ENCODE data around the gene KAT8.

Gene KAT8

DNA sequence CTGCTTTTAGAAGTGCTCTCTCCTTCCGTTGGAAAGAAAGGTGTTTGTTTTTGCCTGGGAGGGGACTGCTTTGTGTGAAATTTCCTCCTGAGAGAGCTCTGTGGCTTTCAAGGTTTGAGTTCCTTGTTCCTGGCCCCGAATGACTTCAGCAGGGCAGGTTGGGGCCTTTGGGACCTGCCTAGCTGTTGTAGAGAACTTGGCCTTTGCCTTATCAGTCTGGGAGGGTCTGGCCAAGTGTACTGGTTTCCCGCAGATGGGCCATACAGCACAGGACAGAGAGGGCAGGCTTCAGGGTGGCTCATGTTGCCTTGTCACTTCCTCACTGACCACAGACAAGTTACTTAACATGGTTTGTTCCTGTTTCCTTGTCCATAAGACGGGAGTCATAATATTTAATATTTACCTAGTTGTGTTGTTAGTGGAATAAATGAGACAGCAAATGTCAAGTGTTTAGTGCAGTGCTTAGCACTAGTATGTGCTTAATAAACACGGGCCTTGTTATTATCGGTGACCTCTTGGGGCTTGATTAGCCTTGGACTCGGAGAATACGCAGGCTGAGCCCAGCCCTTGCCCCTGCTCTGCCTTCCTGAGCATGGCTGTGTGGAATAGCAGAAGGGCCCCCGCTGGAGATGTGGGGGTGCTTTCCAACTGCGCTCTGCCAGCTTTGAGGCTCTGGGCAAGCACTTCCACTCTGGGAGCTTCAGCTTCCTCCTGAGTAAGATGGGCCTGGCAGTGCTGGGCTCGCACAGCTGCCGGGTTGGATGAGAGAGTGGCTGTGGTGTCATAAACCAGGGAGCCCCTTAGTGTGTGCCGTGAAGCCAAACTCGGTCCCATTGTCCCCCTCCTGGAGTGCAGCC is 11.5 kb downstream of the KAT8 start:
- no peak for ATAC-seq (ENCODE audit: low read depth)
- no peak overlapping the region for H3K27ac Mint-ChIP-seq
- no peak for DNase-seq (ENCODE audit: low spot score in 2 of 2)

GRCh38 chr16:31129568-31130335 is 12.3 kb downstream of the KAT8 start:
- H3K4me1 Mint-ChIP-seq, result no peaks in the 10 kb centered on the region
- no peaks in the 10 kb centered on the region for H3K9me3 Mint-ChIP-seq
- DNase-seq (ENCODE audit: low spot score in 2 of 2) (no peak), ATAC-seq (ENCODE audit: low read depth) (no peak)
- no peak overlapping the region for H3K27ac Mint-ChIP-seq
- H3K4me3 Mint-ChIP-seq, result no peak overlapping the region
- no peaks in the 10 kb centered on the region for H3K27me3 Mint-ChIP-seq
- peaks cover 15% of the 10 kb centered on the region for H3K36me3 Mint-ChIP-seq

More for the DNA sequence above, 11.5 kb downstream of the KAT8 start:
- Mint-ChIP-seq H3K27me3 (no peaks in the 10 kb centered on the region), H3K4me1 (no peaks in the 10 kb centered on the region), H3K4me3 (no peak overlapping the region), H3K36me3 (peaks cover 15% of the 10 kb centered on the region), H3K9me3 (no peaks in the 10 kb centered on the region)

DNA sequence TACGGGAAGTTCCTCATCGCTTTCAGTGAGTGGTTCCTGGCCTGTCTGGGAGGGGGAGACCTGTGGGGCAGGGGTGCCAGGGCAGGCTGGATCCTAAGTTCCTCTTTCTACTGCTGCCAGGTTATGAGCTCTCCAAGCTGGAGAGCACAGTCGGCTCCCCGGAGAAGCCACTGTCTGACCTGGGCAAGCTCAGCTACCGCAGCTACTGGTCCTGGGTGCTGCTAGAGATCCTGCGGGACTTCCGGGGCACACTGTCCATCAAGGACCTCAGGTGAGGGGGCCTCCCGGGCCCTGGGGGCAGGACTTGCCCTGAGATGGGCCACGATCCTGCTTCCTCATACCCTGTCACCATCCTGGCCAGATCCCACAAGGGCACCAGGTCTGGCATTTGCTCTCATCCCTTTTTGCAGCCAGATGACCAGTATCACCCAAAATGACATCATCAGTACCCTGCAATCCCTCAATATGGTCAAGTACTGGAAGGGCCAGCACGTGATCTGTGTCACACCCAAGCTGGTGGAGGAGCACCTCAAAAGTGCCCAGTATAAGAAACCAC is 12.9 kb downstream of the KAT8 start:
- ATAC-seq (ENCODE audit: low read depth) (no peak), DNase-seq (ENCODE audit: low spot score in 2 of 2) (no peak)
- Mint-ChIP-seq H3K4me1 (no peaks in the 10 kb centered on the region), H3K36me3 (peaks cover 15% of the 10 kb centered on the region), H3K9me3 (no peaks in the 10 kb centered on the region), H3K27ac (no peak overlapping the region), H3K27me3 (no peaks in the 10 kb centered on the region), H3K4me3 (no peak overlapping the region)

- ATAC-seq (ENCODE audit: low read depth), result no peak
These were observed 13.4 kb downstream of the KAT8 start for GRCh38 chr16:31130899-31131298.

GRCh38 chr16:31131416-31131815 is 14.0 kb downstream of the KAT8 start:
- peaks cover 8% of the 10 kb centered on the region for H3K36me3 Mint-ChIP-seq
- H3K27ac Mint-ChIP-seq, result no peak overlapping the region
- DNase-seq (ENCODE audit: low spot score in 2 of 2) (no peak), ATAC-seq (ENCODE audit: low read depth) (no peak)
- no peak overlapping the region for H3K4me3 Mint-ChIP-seq
- H3K9me3 Mint-ChIP-seq, result no peaks in the 10 kb centered on the region
- no peaks in the 10 kb centered on the region for H3K27me3 Mint-ChIP-seq
- no peaks in the 10 kb centered on the region for H3K4me1 Mint-ChIP-seq

More at GRCh38 chr16:31130899-31131298, 13.4 kb downstream of the KAT8 start:
- no peak for DNase-seq (ENCODE audit: low spot score in 2 of 2)
- no peak overlapping the region for H3K27ac Mint-ChIP-seq
- H3K4me1 Mint-ChIP-seq, result no peaks in the 10 kb centered on the region
- H3K9me3 Mint-ChIP-seq, result no peaks in the 10 kb centered on the region
- H3K27me3 Mint-ChIP-seq, result no peaks in the 10 kb centered on the region
- no peak overlapping the region for H3K4me3 Mint-ChIP-seq
- peaks cover 13% of the 10 kb centered on the region for H3K36me3 Mint-ChIP-seq

GRCh38 chr16:31131841-31132271 is 14.4 kb downstream of the KAT8 start:
- Mint-ChIP-seq H3K9me3 (no peaks in the 10 kb centered on the region), H3K4me3 (no peak overlapping the region), H3K27me3 (no peaks in the 10 kb centered on the region), H3K27ac (no peak overlapping the region), H3K4me1 (no peaks in the 10 kb centered on the region), H3K36me3 (peaks cover 7% of the 10 kb centered on the region)
- no peak for ATAC-seq (ENCODE audit: low read depth)
- DNase-seq (ENCODE audit: low spot score in 2 of 2), result no peak

GRCh38 chr16:31132303-31132979 is 15.0 kb downstream of the KAT8 start:
- Mint-ChIP-seq H3K27ac (no peak overlapping the region), H3K4me1 (no peaks in the 10 kb centered on the region), H3K9me3 (no peaks in the 10 kb centered on the region), H3K27me3 (no peaks in the 10 kb centered on the region), H3K36me3 (peaks cover 7% of the 10 kb centered on the region), H3K4me3 (no peak overlapping the region)
- DNase-seq (ENCODE audit: low spot score in 2 of 2), result no peak
- ATAC-seq (ENCODE audit: low read depth), result no peak

- H3K36me3 Mint-ChIP-seq, result peaks cover 2% of the 10 kb centered on the region
- no peak overlapping the region for H3K4me3 Mint-ChIP-seq
- H3K27ac Mint-ChIP-seq, result no peak overlapping the region
- no peaks in the 10 kb centered on the region for H3K4me1 Mint-ChIP-seq
- ATAC-seq (ENCODE audit: low read depth) (no peak), DNase-seq (ENCODE audit: low spot score in 2 of 2) (no peak)
- H3K9me3 Mint-ChIP-seq, result no peaks in the 10 kb centered on the region
- no peaks in the 10 kb centered on the region for H3K27me3 Mint-ChIP-seq
These were observed 15.6 kb downstream of the KAT8 start for GRCh38 chr16:31133046-31133501.

DNA sequence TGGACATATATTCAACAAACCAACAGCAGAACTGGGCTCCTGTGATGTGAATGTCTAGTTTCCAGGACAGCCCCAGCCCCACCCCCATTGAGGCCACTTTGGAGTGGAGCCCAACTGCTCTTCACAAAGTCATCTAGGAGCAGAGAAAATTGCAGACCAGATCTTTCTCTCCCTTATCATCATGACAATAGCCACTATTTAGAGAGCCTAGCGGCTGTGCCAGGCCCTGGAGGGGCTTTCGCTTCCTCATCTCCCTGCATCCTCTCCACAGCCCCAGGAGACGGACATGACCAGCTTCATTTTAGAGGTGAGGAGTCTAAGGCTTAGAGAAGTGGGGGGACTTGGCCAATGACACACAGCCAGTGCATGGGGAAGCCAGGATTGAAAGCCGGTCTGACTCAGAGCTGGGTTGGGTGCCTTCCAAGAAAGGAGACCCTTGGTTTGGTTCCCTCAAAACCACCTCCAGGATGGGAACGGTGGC is 16.7 kb downstream of the KAT8 start:
- ATAC-seq (ENCODE audit: low read depth), result no peak

DNA sequence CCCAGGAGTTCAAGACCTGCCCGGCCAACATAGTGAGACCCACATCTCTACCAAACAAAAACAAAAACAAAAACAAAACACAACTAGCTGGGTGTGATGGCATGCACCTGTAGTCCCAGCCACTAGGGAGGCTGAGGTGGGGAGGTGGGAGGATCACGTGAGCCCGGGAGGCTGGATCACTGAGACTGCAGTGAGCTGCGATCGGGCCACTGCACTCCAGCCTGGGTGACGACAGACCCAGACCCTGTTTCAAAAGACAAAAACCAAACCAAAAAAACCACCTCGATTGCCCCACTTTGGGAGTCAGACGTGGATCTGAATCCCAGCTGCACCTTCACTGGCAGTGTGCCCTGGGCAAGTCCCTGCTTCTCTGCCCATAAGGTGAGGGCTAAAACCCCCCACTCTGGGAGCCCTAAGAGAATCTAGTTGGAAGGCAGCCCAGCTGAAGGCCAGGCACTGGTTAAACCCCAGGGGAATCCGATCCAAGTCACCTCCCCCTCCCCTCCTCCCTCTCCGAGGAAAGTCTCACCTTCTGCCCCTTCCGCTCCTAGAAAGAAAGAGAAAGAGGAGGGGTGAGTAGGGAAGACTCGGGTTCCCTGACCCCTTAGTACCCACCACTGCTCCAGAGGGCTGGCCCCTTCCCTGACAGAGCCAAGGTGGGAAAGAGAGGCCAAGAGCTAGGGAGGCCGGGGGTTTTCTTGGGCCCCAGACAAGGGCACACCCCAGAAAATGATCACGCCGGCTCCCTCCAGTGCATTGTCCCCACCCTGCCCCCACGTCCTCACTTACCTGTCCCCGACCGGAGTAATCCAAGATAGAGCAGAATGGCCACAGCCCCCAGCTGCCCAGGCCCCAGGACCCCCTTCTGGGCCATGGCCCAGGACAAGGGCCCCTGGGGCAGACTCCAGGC is 17.4 kb downstream of the KAT8 start:
- Mint-ChIP-seq H3K27ac (no peak overlapping the region), H3K36me3 (peaks cover 2% of the 10 kb centered on the region), H3K9me3 (no peaks in the 10 kb centered on the region), H3K4me1 (no peaks in the 10 kb centered on the region), H3K27me3 (no peaks in the 10 kb centered on the region), H3K4me3 (no peak overlapping the region)
- no peak for DNase-seq (ENCODE audit: low spot score in 2 of 2)
- no peak for ATAC-seq (ENCODE audit: low read depth)

More for the DNA sequence above, 16.7 kb downstream of the KAT8 start:
- H3K36me3 Mint-ChIP-seq, result peaks cover 2% of the 10 kb centered on the region
- H3K4me3 Mint-ChIP-seq, result no peak overlapping the region
- no peak overlapping the region for H3K27ac Mint-ChIP-seq
- H3K4me1 Mint-ChIP-seq, result no peaks in the 10 kb centered on the region
- no peaks in the 10 kb centered on the region for H3K27me3 Mint-ChIP-seq
- DNase-seq (ENCODE audit: low spot score in 2 of 2), result no peak
- no peaks in the 10 kb centered on the region for H3K9me3 Mint-ChIP-seq

- H3K9me3 Mint-ChIP-seq, result no peaks in the 10 kb centered on the region
- H3K27ac Mint-ChIP-seq, result no peak within 1 kb of the TSS
- no peaks in the 10 kb centered on the region for H3K4me1 Mint-ChIP-seq
- DNase-seq (ENCODE audit: low spot score in 2 of 2) (no peak), ATAC-seq (ENCODE audit: low read depth) (no peak)
- no peaks in the 10 kb centered on the region for H3K27me3 Mint-ChIP-seq
- no peak within 1 kb of the TSS for H3K4me3 Mint-ChIP-seq
- H3K36me3 Mint-ChIP-seq, result peaks cover 2% of the 10 kb centered on the region
These were observed 18.2 kb downstream of the KAT8 start, which contains the start of gene PRSS8 for GRCh38 chr16:31135535-31136286. Gene PRSS8, minus strand, starts transcription at chr16:31135727. Its CDS starts 229 bp downstream, at chr16:31135498.

DNA sequence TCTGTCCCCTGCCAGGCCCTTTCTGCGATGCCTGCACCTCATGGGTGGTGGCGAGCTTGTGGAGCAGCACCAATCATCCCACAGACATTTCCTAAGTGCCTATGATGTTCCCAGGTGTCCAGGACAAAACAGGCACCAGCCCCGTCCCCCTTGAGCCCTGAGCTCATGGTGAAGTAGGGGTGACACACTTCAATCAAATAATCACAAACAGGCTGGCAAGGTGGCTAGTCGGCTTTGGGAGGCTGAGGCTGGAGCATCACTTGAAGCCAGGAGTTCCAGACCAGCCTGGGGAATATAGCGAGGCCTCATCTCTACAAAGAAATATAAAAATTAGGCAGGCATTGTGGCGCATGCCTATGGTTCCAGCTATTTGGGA is 18.8 kb downstream of the KAT8 start:
- Mint-ChIP-seq H3K4me1 (no peaks in the 10 kb centered on the region), H3K4me3 (no peak overlapping the region), H3K36me3 (peaks cover 2% of the 10 kb centered on the region), H3K9me3 (no peaks in the 10 kb centered on the region), H3K27ac (no peak overlapping the region), H3K27me3 (no peaks in the 10 kb centered on the region)
- ATAC-seq (ENCODE audit: low read depth) (no peak), DNase-seq (ENCODE audit: low spot score in 2 of 2) (no peak)
